Measurements from ENCODE around the gene ARHGAP30.

GRCh38 chr1:161019751-161020495 is 49.8 kb downstream of the ARHGAP30 start:
- TF ChIP-seq GATA2 (IDR thresholded peaks at IDR 0.05; ENCODE audit: low read depth, low read length) (no peak), GATA3 (IDR thresholded peaks at IDR 0.05; ENCODE audit: low read depth, low read length) (no peak)
